Stimulated activated CD8-positive, alpha-beta memory T cell treated with anti-CD3 and anti-CD28 coated beads, Interleukin-4, amount 100 ng/mL, for 48 hours (primary cell): Measurements from ENCODE around the gene MARCOL.
"Not testable (repeated sequence)": the region's sequence is repeated elsewhere in the genome, so short reads cannot be mapped to it uniquely, and the experiment has no call there.

Source experiments
- DNase-seq: peaks from one replicate; pipeline ENCODE4 v3.0.0-alpha.2; 2020

Gene MARCOL

GRCh38 chr5:148268566-148268965 is 30.2 kb downstream of the MARCOL start, which contains the start of gene SPINK13:
SPINK13 (plus strand) TSS chr5:148268794; CDS start chr5:148270073, 1,279 bp downstream.
- no peak for DNase-seq

GRCh38 chr5:148275129-148275528 is 36.8 kb downstream of the MARCOL start:
- not testable (repeated sequence) for DNase-seq

- DNase-seq = not testable (repeated sequence)
These were observed 42.6 kb downstream of the MARCOL start for GRCh38 chr5:148280893-148281292.

GRCh38 chr5:148281336-148281735 is 43.0 kb downstream of the MARCOL start:
- not testable (repeated sequence) for DNase-seq

GRCh38 chr5:148290271-148291195 is 52.2 kb downstream of the MARCOL start:
- no peak for DNase-seq
